ENCODE measurements around the gene ZFP36L1.

The ZFP36L1 gene

DNA sequence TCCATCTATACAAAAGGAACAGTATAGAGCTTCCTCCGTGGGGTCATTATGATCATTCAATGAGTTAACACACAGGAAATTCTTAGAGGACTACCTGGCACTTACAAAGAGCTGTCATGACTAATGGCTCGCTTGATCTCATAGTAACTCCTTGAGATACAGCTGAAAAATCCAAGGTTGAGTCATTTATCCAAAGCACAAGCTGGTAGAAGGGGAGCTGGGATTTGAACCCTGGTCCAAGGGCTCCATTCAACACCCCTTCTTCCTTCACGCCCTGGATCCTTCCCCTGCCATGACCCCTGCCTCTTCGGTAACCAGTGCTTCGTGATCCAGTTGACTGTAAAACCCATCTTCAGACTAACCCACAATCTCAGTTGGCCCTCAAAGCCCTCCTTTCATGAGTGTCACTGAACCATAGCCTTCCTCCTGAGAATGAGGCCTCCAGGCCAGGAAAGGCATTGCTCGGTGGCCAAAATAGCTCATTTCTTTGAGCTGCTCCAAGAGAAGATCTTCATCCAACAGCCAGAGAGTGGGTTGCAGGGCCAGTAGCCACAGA lies 7.8 kb downstream of the ZFP36L1 start:
- DNase-seq (ENCODE audit: low spot score) = no peak

DNA sequence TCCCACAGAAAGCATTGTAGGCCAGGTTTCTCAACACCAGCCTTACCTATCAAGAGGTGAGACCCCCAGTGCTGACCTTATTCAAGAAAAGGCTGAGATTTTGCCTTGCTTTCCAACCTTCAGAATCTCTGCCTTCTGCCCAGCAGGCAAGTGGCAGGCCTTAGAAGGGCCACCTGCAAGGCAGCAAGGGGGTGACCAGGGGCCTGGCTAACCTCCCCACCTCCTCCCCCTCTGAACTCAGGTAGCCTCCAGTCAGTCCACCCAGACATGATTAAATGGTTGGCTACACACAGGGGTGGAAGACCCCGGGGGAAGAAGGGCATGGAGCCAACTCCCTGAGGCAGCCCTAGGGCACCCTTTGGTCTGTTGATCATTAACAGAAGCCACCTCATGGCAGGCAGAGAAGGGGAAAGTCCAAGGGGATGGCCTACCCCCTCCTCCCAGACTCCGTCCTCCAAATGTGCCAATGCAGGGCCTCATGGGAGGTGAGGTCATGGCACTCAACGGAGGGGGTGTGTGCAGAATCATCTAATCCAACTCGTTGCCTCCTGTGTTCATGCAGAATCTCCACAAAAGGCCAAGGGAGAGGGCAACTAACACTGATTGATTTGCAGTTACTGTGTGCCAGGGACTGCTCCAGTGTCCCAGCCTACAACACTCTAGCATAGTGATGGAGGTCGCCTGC lies 8.5 kb downstream of the ZFP36L1 start:
- DNase-seq (ENCODE audit: low spot score) = no peak

DNA sequence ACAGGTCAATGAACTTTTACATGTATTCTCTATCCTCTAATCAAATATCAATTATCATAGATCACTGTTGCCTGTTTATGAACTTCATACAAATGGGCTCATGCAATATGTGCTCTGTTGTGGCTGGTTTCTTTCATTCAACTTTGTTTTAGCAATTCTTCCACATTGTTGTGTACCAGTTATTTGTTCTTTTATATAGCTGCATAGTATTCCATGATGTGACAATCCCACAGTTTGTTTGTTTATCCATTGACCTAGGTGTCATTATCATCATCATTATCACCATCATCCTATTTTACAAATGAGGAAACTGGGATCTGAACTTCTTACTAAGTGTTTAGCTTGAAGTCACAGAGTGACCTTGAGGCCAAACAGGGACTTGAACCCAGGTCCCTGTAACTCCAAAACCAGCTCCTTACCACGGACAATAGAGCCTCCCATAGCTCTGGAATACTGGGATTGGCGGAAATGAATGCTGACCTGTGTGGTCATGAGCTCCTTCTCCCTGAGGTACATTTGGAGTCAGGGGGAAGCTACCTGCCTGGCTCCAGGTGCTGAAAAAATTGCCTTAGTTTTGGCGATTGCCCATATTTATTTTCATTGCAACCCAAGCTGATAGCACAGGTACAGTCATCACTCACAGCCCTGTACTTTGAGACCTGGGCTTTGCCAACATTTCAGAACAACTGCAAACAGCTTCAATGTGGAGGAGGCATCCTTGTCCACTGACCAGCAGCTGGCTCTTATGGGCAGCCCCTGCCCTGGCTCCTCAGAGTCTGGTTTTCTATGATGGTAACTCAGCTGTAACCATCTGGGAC lies 9.2 kb downstream of the ZFP36L1 start:
- no peak for DNase-seq (ENCODE audit: low spot score)

DNA sequence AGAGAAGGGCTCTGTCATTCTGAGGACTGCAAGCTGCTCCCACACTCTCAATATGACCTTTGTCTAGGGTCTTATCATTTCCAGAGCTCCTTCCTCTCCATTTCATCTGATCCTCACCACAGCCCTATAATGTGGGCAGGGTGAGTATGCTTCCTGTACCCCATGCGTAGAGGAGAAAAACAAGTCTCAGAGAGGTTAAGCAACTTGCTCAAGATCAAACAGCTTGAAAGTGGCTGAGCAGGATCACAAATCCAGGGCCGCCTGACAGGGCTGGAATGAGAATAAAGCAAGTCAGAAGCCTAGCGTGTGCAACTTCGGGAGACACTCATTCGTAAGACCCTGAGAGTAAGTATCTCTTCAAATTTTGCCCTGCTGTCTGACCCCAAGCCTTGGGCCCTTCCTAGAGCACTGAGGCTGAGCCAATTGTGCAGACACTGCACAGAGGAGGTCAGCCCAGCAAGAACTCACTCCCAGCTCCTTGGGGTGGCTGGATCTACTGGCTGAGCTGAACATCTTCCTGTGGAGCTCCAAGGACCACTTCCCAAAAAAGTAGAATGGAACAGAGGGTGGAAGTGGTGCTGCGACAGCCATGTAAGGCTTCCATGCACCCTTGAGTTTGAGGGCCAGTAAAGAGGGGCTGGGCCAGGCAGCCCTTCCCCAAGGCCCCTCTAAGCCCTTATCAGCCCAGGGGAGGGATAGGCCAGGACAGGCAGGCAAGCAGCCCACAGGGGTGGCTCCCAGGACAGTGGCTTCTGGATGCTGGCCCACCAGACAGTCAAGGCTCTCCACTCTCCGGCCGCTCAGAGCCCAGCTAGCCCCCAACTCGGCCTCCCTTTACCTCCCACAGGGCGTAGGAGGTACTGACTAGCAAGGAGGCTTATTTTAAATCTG lies 10.5 kb downstream of the ZFP36L1 start:
- DNase-seq (ENCODE audit: low spot score) = no peak

DNA sequence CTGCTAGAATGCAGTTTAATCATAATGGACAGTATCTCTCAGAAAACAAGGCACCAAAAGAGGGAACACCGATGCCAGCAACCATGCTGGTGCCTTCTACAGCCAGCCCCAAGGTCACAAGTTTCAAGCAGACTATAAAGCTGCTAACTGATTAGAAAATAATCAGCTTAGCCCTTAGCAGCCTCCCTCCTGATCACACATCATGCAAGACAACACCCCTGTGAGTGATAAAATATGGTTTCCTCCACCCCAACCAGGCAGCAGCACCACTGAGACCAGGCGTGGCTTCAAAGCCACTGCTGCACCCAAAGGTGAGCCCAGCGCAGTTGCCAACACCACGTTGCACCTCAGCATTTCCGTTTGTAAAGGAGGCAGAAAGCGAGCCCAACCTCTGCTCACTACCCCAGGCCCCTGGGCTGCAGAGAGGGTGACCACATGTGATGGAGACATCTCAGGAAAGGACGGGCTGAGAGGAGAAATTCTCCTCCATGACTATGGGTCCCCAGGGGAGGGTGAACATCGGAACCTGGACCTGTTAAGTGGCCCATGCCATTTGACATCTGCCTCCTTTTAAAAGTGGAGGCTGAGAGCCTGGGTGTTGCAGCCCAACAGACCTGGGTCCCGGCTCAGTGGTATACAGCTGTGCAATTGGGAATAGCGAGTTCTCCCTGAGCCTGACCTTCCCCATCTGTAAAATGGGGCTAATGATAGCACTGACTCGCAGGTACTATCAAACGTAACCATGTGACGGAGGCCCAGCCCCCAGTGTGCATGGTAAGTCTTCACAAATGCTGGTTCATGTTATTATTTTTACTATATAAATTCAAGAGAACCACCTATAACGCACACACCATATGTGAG lies 11.5 kb downstream of the ZFP36L1 start:
- DNase-seq (ENCODE audit: low spot score) = no peak

DNA sequence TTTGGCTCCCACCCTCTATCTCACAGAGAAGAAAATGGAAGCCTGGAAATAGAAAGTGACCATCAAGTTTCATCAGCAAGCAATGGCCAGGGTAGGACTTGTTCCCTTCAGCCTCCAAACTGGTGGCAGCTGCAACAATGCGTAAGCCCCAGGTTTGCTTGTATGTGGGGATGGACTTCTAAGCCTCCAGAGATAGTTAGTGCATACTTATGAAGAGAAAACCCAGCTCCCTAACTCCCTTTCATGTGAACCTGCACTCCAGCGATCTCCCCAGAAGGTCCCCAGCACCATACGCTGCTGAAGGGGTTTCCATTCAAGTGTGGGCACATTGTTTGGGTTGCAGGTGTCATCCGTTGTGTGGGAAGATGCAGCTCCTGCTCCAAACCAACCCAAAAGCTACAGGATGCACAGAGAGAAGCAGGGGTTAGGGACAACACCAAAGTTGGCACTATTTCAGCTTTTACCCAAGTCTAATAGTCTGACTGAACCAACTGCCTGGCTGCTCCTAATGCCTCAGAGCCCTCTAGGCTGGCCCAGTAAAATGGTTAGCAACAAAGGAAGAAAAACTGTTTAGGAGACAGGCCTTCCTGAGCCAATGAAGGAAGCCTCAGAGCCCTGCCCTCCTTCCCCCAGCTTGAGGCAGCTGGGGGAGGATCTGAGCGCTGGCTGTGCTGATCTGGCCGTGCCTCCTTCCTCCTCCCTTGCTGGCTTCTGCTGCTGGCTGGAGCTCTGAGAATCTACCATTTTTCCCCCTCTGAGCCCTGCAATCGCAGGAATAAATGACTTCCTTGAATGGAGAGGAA lies 12.3 kb downstream of the ZFP36L1 start:
- DNase-seq (ENCODE audit: low spot score) = no peak

DNA sequence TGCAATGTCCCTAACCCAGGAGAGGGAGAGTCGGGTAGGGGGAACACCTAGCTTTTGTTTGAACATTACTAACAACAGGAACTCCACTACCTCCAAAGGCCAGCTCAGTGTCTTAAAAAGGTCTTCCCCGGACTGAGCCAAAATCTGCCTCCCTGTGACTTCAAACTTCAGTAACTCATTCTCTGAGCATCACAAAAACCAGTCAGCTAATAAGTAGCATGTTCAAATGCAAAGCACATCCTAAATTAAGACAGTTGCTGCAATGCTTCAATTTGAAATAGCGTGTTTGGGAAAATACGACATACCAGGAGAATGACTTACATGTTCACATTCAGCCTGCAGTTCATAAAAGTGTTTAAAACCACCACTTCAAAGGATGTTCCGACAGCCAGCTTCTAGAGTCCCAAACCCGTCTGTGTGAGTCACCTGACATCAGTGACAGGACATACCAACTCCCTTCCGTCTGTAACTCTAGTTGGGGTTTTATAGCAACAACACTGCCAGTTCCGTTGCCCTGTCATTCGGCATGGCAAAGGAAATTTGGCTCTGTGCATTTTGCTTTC lies 13.0 kb downstream of the ZFP36L1 start:
- DNase-seq (ENCODE audit: low spot score) = no peak

DNA sequence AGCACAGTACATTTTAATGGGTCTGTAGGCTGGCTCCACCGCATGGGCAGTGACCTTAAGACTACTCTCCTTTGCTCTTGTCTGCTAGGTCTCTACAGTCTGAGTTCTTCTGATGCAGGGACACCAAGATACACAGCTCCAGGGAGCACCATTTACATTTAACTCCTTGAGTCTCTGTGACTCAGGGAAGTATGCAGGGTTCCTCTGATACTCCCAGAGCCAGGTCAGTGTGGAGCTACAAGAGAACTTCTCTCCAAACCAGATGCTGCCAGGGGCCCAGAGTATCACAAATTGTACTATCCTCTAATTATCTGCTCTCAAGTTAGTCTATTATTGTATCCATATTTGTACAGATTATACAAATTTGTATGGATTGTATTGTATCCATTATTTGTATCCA lies 15.2 kb downstream of the ZFP36L1 start:
- no peak for DNase-seq (ENCODE audit: low spot score)

DNA sequence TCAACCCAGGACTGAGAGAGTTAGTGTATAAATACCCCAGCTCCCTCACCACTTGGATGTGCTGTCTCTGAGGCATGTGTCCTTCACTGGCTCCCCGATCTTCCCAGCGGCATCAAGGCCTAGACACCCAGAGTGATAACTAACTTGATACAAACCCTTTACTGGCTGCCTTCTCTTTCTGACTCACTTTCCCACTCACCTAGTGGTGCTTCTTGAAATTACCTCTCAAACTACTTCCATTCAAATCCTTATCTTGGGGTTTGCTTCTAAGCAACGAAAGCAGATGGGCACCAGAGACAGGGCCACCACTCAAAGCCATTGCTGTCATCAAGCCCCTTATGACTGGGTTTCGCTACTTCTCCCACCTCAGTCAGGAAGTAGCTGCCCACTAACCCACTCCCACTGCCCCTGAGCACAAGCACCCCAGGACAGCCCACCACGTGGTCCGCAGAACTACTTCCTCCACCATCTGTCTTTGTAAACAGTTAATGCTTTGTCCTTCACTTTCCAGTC lies 17.2 kb downstream of the ZFP36L1 start:
- no peak for DNase-seq (ENCODE audit: low spot score)

DNA sequence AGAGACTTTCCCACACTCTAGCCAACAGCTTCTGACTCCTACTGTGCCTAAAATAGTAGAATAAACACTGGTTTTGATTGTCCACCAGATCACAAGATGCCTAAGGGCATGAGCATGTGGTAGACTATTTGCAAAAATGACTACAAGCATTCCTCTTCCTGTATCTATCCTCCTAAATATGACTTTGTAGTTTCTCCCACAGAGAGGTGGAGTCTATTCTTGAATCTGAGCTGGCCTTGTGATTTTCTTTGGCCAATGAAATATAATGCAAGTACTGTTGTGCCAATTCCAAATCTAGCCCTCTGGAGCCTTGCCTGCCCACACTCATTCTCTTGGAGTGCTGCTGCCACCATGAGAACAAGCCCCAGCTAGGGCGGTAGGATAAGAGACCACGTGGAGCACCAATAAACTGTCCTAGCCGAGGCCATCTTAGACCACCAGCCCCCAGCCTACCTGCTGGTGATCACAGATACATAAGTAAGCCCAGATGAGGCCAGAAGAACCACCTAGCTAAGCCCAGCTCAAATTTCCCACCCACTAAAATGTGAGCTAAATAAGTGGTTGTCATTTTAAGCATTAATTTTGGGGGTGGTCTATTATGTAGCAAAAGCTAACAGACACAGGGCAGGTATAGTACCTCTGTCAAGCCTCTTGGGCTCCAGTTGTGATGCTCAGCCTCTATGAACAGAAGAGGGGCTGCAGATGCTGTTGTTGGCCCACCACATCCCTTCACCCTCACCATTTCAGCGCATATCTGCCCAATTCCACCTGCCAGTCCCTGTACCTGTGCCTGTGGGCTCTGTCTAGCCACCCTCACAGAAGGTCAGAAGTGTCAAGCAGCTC lies 17.9 kb downstream of the ZFP36L1 start:
- DNase-seq (ENCODE audit: low spot score) = no peak

DNA sequence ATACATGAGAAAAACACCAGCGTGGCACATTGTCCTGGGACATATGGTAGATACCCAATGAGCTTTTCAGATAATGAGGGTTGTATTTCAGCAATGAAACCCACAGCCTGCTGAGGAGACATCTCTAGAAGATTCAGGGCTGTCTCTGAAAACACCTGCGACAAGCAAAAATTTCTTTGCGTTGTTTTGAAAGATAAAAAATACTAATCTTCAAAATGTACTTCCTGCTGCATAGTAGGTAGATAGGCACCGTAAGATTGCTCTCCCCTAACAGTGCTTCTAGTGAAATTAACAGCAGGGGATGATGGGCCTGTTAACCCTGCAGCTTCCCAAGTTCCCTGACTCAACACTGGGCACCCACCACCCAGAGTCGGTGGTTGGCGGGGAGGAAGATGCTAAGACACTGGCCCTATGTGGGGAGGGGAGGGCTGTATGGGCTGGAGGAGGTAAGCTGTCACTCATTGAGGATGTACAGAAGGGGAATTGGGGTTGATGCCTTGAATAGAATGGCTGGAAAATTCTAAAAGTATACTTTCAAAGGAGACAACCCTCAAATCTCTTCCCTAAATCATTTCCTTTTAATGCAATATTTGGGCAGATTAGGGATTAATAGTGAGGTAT lies 20.0 kb downstream of the ZFP36L1 start:
- DNase-seq (ENCODE audit: low spot score) = no peak

DNA sequence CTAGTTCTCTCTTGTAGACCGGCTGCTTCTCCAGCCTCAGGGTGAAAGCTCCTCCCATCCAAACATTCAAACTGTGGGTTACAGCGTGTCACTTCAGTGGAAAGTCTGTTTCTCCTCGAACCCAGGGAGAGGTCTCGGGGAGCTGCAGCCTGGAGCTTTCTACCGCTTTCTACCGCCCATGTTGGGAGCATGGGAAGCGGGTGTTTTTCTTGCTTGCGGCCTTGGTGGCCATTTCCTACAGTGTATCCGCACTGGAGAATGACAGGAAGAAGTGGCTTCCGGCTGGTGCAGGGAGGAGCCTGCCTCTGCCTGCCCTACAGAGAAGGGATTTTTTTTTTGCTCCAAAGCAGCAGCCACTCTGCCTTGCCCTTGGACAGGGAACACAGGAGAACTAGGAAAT lies 21.2 kb downstream of the ZFP36L1 start:
- DNase-seq (ENCODE audit: low spot score) = no peak

DNA sequence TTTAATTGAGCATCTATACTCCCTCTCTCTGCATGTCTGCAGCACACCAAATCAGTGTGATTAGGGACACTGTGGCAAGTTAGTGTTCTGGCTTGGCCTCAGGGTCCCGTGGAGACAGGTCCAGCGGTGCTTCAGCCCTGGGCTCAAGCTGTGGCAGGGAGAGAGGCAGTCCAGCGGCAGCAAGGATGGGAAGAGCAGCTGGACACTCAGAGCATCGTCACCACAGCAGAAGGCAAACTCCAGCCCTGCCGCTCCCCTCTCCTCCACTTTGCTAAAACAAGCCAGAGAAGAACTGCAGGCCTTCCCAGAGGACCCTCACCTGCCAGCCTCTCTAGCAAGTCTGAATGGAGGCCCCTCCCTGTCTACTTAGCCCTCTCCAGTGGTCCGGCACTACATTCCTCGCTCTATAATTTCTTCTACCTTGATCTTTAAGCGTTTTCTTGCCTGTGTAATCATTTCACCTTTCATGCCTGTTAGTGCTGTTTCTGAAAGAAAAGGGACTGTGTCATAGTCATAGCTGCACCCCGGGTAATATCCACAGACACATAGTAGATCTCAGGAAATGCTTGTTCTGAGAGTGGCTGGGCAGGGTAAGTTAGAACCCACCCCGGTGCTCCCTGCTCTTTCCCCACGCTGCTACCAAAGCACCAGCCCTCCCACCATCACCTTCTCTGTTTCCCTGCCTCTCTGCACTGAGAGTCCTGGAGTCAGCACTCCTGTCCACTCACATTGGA lies 22.1 kb downstream of the ZFP36L1 start:
- no peak for DNase-seq (ENCODE audit: low spot score)

DNA sequence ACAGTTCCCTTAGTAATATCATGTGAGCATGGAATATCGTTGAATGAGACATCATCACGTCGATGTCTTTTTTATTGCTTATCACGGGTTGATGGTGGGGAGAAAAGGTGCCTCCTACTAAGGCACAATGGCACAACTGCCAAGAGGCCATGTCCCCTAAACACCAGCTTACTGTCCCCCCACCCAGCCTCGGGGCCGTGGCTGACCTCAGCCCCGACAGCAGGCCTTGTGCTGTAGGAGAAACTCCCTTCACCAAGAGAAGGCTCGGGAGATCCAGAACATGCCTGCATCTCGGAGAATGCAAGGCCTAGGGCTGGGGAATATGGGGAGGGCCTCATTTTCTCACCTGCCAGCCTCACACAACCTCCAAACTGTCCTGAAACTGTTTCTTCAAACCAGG lies 22.8 kb downstream of the ZFP36L1 start:
- no peak for DNase-seq (ENCODE audit: low spot score)

DNA sequence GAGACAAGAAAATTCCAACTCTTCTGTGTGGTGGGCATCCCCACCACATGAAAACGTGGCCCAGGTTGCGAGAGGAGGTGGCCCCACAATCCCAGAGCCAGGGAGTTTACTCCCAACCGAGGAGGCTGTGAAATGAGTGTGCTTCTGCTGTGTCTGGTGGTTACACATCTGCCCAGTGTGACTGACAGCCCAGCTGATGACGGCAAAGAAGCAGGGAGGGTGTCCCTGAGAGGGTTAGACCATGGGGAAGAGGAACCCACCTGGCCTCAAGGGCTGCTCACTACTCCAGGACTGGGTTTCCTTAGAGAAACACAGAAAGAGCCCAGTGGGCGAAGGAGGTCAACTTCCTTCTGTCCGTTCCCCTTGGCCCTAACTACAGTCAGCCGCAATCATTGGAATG lies 24.6 kb downstream of the ZFP36L1 start:
- no peak for DNase-seq (ENCODE audit: low spot score)

DNA sequence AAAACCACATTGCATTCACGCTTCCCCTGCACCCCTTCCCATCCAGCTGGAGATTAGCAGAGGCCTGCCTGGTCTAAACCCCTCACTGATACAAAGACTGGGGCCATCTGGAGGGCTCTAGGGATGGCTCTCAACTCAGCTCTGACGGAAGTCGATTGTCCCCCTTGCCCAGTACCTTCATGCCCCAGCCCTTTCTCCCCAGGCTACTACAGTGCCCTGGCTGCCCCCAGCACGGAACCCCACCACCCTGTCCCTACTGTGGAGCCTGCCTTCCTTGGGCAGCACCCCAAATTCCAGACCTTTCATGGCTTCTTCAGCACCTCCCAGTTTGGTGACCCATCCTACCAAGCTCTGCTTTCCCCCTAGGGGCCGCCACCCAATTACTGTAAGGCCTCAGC lies 25.6 kb downstream of the ZFP36L1 start:
- no peak for DNase-seq (ENCODE audit: low spot score)

Measured in SK-N-DZ (cell line).